ENCODE measurements around the gene ETV6.
A peak's percentile ranks its signal among the peaks of the same experiment; 100 is the strongest.

The ETV6 gene

GRCh38 chr12:11881835-11882234 lies 232.4 kb downstream of the ETV6 start:
- no peak overlapping the region for H3K4me3 Mint-ChIP-seq
- no peak overlapping the region for H3K27ac Mint-ChIP-seq
- H3K4me1 Mint-ChIP-seq, result peaks cover 12% of the 10 kb centered on the region
- H3K27me3 Mint-ChIP-seq, result no peaks in the 10 kb centered on the region
- H3K36me3 Mint-ChIP-seq, result peaks cover 23% of the 10 kb centered on the region
- H3K9me3 Mint-ChIP-seq, result no peaks in the 10 kb centered on the region

DNA sequence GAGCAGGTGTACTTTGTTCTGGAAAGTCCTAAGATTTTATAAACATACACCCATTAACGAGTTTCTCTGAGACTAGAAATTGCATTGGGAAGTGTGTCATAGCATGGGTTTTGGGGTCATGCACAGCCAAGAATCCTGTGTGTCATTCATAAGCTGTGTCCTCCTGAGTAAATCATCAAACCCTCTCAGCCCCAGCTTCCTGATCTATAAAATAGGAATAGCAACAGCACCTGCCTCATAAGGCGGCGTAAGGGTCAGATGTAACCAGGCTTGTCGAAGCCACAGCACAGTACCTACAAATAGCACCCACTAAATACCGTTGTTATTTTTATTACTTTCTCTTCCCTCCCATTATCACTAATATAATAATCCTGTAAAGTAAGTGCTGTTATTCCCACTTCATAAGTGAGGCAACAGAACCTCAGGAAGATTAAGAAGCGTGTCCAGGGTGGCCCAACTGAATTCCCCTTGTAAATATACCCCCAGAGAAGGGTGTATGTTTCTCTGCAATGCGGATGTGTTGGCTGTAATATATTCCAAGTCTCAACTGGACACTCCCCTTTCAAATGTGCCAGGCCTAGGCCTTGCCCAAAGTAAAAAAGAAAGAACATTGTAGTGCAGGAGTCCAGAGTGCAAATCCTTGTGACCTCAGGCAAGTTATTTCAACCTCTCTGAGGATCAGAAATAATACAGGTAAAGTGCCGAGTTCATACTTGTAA lies 233.0 kb downstream of the ETV6 start:
- Mint-ChIP-seq H3K9me3 (no peaks in the 10 kb centered on the region), H3K27me3 (no peaks in the 10 kb centered on the region), H3K36me3 (peaks cover 26% of the 10 kb centered on the region), H3K4me3 (no peak overlapping the region), H3K4me1 (peaks cover 7% of the 10 kb centered on the region), H3K27ac (no peak overlapping the region)

DNA sequence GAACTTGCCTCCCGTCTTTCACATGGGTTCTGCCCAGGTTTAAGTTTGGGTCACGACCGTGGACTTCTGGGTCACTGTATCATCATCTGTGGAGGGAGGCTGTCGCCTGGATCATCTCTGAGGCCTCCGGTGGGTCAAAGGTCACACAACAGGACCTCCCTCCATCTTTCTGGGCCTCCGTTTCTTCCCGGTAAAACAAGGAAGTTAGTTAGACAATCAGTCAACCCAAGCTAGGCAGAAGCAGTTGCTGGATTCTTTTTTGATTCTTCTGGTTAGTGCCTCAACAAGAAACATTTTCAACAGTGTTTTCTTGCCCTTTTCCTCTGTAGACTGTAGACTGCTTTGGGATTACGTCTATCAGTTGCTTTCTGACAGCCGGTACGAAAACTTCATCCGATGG lies 234.6 kb downstream of the ETV6 start:
- Mint-ChIP-seq H3K9me3 (no peaks in the 10 kb centered on the region), H3K27ac (no peak overlapping the region), H3K4me1 (peaks cover 8% of the 10 kb centered on the region), H3K27me3 (no peaks in the 10 kb centered on the region), H3K36me3 (peaks cover 35% of the 10 kb centered on the region), H3K4me3 (no peak overlapping the region)

DNA sequence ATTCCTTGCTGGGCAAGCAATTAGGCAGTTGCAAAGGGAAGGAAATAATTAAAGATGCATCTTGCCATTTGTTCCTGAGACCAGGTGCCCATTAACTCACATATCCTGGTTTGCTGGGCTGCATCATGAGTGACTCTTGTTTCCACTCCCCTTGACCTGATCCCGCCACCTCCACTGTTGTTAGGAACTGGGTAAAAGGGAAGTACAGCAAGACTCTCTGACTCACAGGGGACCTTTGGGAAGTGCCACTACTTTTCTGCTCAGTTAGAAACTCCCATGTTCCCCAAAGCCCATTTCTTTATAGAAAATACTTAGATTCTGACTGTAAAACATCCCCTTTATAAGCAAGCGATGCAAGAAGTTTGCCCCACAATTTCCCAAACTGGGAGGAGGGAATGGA lies 235.2 kb downstream of the ETV6 start:
- Mint-ChIP-seq H3K27ac (no peak overlapping the region), H3K4me1 (peaks cover 14% of the 10 kb centered on the region), H3K27me3 (no peaks in the 10 kb centered on the region)

GRCh38 chr12:11885261-11886038 lies 236.0 kb downstream of the ETV6 start:
- H3K27ac Mint-ChIP-seq, result peak overlapping the region; percentile 52

More for the DNA sequence above, 235.2 kb downstream of the ETV6 start:
- peaks cover 35% of the 10 kb centered on the region for H3K36me3 Mint-ChIP-seq
- H3K4me3 Mint-ChIP-seq, result no peak overlapping the region
- H3K9me3 Mint-ChIP-seq, result no peaks in the 10 kb centered on the region

DNA sequence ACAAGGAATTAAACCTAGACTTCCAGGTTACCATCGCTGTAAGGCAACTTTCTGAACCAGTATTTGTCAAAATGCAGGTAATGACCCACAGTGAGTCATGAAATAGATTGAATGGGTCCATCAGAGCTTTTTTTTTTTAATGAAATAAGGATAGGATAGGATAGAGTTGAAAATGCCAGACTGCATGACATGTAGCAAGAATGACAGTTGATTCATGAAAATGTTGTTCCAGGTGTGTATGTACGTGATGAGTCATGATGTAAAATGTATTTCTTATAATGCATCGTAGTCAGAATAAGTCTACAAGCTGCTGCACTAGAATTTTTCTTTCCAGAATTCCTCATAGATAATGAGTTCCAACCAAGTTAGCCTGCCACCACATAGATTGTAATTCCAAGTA lies 236.9 kb downstream of the ETV6 start:
- H3K27ac Mint-ChIP-seq, result peak overlapping the region; percentile 6
- H3K4me1 Mint-ChIP-seq, result peaks cover 15% of the 10 kb centered on the region
- H3K9me3 Mint-ChIP-seq, result no peaks in the 10 kb centered on the region
- no peak overlapping the region for H3K4me3 Mint-ChIP-seq
- H3K36me3 Mint-ChIP-seq, result peaks cover 35% of the 10 kb centered on the region
- H3K27me3 Mint-ChIP-seq, result no peaks in the 10 kb centered on the region

More at GRCh38 chr12:11885261-11886038, 236.0 kb downstream of the ETV6 start:
- Mint-ChIP-seq H3K4me3 (no peak overlapping the region), H3K4me1 (peaks cover 15% of the 10 kb centered on the region), H3K27me3 (no peaks in the 10 kb centered on the region), H3K9me3 (no peaks in the 10 kb centered on the region), H3K36me3 (peaks cover 35% of the 10 kb centered on the region)

- no peak overlapping the region for H3K27ac Mint-ChIP-seq
- H3K27me3 Mint-ChIP-seq, result no peaks in the 10 kb centered on the region
- H3K9me3 Mint-ChIP-seq, result no peaks in the 10 kb centered on the region
- no peak overlapping the region for H3K4me3 Mint-ChIP-seq
- H3K4me1 Mint-ChIP-seq, result peaks cover 15% of the 10 kb centered on the region
- H3K36me3 Mint-ChIP-seq, result peaks cover 36% of the 10 kb centered on the region
Observed at GRCh38 chr12:11888029-11888428, 238.6 kb downstream of the ETV6 start.

- Mint-ChIP-seq H3K9me3 (no peaks in the 10 kb centered on the region), H3K4me3 (no peak overlapping the region), H3K27me3 (no peaks in the 10 kb centered on the region), H3K4me1 (peaks cover 22% of the 10 kb centered on the region), H3K36me3 (peaks cover 31% of the 10 kb centered on the region), H3K27ac (no peak overlapping the region)
Observed at GRCh38 chr12:11891346-11891745, 241.9 kb downstream of the ETV6 start.

DNA sequence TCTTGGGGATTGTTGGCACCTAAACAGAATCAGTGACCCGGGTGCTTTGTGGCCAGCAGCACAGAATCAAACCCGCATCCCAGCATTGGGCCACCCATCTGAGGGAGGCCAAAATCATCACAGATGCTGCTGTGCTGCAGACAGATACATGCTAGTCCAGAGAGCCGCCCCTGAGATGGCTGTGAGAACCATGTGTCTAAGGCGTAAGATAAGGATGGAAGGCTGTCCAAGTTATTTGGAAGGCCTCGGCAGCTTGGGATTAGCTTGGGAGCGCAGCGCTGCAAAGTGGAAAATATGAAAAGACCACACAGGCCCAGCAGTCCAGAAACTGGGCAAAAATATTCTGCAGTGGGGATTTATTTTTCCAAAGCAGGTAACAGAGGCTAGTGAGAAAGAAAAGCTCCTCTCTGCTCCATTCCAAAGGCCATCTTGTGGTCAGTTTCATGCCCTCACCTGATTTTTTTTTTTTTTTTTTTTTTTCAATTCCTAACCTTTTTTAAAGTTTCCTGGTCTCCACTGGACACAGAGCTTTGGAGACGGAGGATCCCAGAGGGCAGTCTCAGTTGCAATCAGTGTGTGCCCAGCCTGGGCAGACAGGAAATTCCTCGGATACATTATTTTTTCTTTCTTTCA lies 242.4 kb downstream of the ETV6 start:
- H3K27me3 Mint-ChIP-seq, result no peaks in the 10 kb centered on the region
- H3K27ac Mint-ChIP-seq, result no peak overlapping the region
- no peaks in the 10 kb centered on the region for H3K9me3 Mint-ChIP-seq
- H3K4me3 Mint-ChIP-seq, result no peak overlapping the region
- peaks cover 26% of the 10 kb centered on the region for H3K36me3 Mint-ChIP-seq
- H3K4me1 Mint-ChIP-seq, result peaks cover 17% of the 10 kb centered on the region

- peaks cover 14% of the 10 kb centered on the region for H3K36me3 Mint-ChIP-seq
- H3K27ac Mint-ChIP-seq, result no peak overlapping the region
- no peak overlapping the region for H3K4me3 Mint-ChIP-seq
- no peaks in the 10 kb centered on the region for H3K9me3 Mint-ChIP-seq
- H3K27me3 Mint-ChIP-seq, result no peaks in the 10 kb centered on the region
- peaks cover 16% of the 10 kb centered on the region for H3K4me1 Mint-ChIP-seq
Observed at GRCh38 chr12:11893998-11894397, 244.5 kb downstream of the ETV6 start.

DNA sequence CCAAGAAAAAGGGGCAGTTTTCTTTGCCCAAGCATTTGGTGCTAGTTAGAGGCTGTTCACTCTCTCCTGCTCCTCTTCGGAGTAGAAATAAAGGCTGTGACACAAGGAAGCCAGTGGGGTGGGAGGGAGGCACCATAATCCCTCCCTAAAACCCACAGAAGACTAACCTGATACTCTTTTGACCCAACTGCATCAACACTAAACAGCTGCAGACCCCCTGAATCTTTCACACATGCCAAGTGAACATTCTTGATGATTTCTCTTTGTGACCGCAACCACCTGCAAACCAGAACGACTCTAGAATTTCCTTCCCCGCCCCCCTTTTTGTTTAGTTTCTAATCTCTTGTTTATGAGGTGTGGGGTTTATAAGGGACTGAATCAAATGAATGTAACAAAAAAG lies 245.4 kb downstream of the ETV6 start:
- no peaks in the 10 kb centered on the region for H3K27me3 Mint-ChIP-seq
- peak overlapping the region; percentile 8 for H3K27ac Mint-ChIP-seq
- H3K9me3 Mint-ChIP-seq, result no peaks in the 10 kb centered on the region
- H3K4me1 Mint-ChIP-seq, result peaks cover 7% of the 10 kb centered on the region
- no peak overlapping the region for H3K4me3 Mint-ChIP-seq
- H3K36me3 Mint-ChIP-seq, result peaks cover 8% of the 10 kb centered on the region

- Mint-ChIP-seq H3K4me3 (no peak overlapping the region), H3K4me1 (peaks cover 7% of the 10 kb centered on the region), H3K9me3 (no peaks in the 10 kb centered on the region), H3K27ac (no peak overlapping the region), H3K36me3 (peaks cover 8% of the 10 kb centered on the region), H3K27me3 (no peaks in the 10 kb centered on the region)
Observed at GRCh38 chr12:11895421-11896078, 246.1 kb downstream of the ETV6 start.

GRCh38 chr12:11896417-11896929 lies 247.0 kb downstream of the ETV6 start:
- Mint-ChIP-seq H3K36me3 (peaks cover 2% of the 10 kb centered on the region), H3K27ac (no peak overlapping the region), H3K4me3 (no peak overlapping the region)

GRCh38 chr12:11897923-11898322 lies 248.4 kb downstream of the ETV6 start:
- no peaks in the 10 kb centered on the region for H3K36me3 Mint-ChIP-seq
- peaks cover 17% of the 10 kb centered on the region for H3K4me1 Mint-ChIP-seq
- H3K9me3 Mint-ChIP-seq, result no peaks in the 10 kb centered on the region
- H3K4me3 Mint-ChIP-seq, result no peak overlapping the region
- no peak overlapping the region for H3K27ac Mint-ChIP-seq
- no peaks in the 10 kb centered on the region for H3K27me3 Mint-ChIP-seq

More at GRCh38 chr12:11896417-11896929, 247.0 kb downstream of the ETV6 start:
- Mint-ChIP-seq H3K9me3 (no peaks in the 10 kb centered on the region), H3K4me1 (peaks cover 7% of the 10 kb centered on the region), H3K27me3 (no peaks in the 10 kb centered on the region)

Data from activated naive CD4-positive, alpha-beta T cell treated with anti-CD3 and anti-CD28 coated beads, Interleukin-2, amount 50 U/mL, for 24 hours (primary cell).